ENCODE measurements around the gene ZGRF1.
"Not testable (repeated sequence)": the region's sequence is repeated elsewhere in the genome, so short reads cannot be mapped to it uniquely, and the experiment has no call there.

Gene ZGRF1

DNA sequence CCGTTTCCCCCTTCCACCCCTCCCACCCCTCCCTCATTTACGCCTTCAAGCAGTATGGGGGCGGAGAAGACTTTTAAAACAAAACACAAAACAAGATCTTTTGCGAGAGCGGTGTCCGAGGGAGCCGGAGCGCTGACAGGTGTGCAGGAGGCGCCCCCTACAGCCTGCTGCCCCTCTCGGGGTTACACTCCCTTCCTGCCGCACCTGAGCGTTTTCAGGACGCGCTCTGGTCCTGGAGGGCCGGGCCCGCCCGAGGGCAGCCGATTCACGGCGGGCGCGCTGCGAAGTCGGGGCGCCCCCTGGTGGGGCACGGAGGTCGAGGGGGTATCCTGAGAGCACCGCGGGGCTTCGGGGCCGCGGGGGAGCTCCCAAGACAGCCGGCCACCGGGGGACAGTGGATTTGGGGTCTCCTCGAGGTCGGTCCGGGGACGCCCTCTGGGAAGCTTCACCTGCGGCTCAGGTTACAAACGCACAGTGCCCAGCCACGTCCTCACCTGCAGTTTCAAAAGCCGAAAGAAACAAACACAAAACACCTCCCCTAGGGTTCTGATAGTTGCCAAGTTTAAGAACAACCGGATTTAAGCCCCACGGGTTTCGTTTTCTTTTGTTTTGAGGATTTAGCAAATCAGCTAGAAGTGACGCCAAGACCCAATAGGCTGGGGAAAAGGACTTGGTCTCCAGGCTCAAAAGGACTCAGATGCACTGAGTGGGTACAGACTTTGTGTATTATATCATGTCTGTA is 112.8 kb downstream of the ZGRF1 start:
- no peak overlapping the region for H3K27ac ChIP-seq (ENCODE audit: low read length)
- H3K9me3 ChIP-seq (ENCODE audit: control insufficient read depth in 2 of 2, low read length in 2 of 2), result peaks cover 6 to 9% of the 10 kb centered on the region in 2 donors
- H3K27me3 ChIP-seq (ENCODE audit: control insufficient read depth in 1 of 2, insufficient read depth in 2 of 2, low read length in 2 of 2), result peaks cover 46 to 62% of the 10 kb centered on the region in 2 donors
- peaks cover 10% of the 10 kb centered on the region for H3K4me1 ChIP-seq (ENCODE audit: control insufficient read depth, insufficient read depth, low read length)
- peak overlapping the region in 1 of 2 donors; percentile 48 for H3K4me3 ChIP-seq (ENCODE audit: low read length in 2 of 2)
- no peak overlapping the region for H3K9ac ChIP-seq (ENCODE audit: low read length in 2 of 2)
- H3K36me3 ChIP-seq (ENCODE audit: control insufficient read depth in 2 of 2, insufficient read depth in 2 of 2, low read length in 2 of 2), result no peaks in the 10 kb centered on the region

DNA sequence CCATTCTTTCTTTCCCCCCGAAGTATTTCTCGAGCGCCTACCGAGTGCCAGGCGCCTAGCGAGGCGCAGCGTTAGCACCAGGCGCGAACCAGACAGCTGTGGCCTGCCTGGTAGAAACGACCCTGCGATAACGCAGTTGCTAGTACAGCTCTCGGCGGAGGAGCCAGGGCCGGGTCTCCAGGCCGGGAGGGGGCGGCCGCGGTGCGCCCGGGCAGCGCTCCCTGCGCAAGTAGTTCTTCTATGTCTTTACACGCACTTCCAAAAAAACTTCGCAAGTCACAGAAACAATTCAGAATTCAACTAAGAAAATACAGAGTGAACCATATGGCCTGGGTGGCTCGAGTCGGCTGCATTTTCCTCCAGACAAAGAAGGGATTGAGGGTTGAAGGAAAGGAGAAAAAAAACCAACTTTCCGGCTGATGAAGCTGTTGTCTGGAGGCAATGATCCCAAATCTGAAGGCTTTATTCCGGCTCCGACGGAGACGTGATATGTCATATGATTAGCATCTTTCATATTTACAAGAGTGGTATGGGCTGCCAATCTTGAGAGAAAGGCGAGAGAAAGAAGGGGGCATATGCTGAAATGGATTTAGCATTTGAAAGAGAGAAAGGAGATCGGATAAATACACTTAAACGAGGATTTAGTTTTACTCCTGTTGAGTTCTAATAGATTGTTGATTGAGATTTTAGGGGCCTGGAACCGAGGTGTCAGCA is 113.5 kb downstream of the ZGRF1 start:
- Histone ChIP-seq H3K4me1 (ENCODE audit: control insufficient read depth, insufficient read depth, low read length) (peaks cover 10% of the 10 kb centered on the region), H3K9ac (ENCODE audit: low read length in 2 of 2) (no peak overlapping the region), H3K27me3 (ENCODE audit: control insufficient read depth in 1 of 2, insufficient read depth in 2 of 2, low read length in 2 of 2) (peaks cover 48 to 70% of the 10 kb centered on the region in 2 donors)

DNA sequence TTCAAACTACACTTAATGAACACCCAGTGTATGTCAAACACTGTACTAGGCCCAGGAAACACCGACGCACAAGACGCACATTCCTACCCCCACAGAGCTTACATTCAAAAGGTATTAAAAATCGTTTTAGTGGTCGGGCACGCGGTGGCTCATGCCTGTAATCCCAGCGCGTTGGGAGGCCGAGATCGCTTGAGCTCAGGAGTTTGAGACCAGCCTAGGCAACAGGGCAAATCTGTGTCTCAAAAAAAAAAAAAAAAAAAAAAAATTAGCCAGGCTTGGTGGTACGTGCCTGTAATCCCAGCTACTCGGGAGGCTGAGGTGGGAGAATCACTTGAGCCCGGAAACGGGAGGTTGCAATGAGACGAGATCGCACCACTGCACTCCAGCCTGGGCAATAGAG is 114.3 kb downstream of the ZGRF1 start:
- Histone ChIP-seq H3K4me1 (ENCODE audit: control insufficient read depth, insufficient read depth, low read length) (peaks cover 10% of the 10 kb centered on the region), H3K27me3 (ENCODE audit: control insufficient read depth in 1 of 2, insufficient read depth in 2 of 2, low read length in 2 of 2) (peaks cover 53 to 77% of the 10 kb centered on the region in 2 donors)
- H3K27ac ChIP-seq (ENCODE audit: low read length); H3K4me3 ChIP-seq (ENCODE audit: low read length in 2 of 2); H3K36me3 ChIP-seq (ENCODE audit: control insufficient read depth in 2 of 2, insufficient read depth in 2 of 2, low read length in 2 of 2); H3K9ac ChIP-seq (ENCODE audit: low read length in 2 of 2); H3K9me3 ChIP-seq (ENCODE audit: control insufficient read depth in 2 of 2, low read length in 2 of 2): not testable (repeated sequence)

More for the DNA sequence above, 113.5 kb downstream of the ZGRF1 start:
- Histone ChIP-seq H3K36me3 (ENCODE audit: control insufficient read depth in 2 of 2, insufficient read depth in 2 of 2, low read length in 2 of 2) (no peaks in the 10 kb centered on the region), H3K4me3 (ENCODE audit: low read length in 2 of 2) (peak overlapping the region in 1 of 2 donors; percentile 48), H3K9me3 (ENCODE audit: control insufficient read depth in 2 of 2, low read length in 2 of 2) (peaks cover 6 to 9% of the 10 kb centered on the region in 2 donors), H3K27ac (ENCODE audit: low read length) (no peak overlapping the region)

DNA sequence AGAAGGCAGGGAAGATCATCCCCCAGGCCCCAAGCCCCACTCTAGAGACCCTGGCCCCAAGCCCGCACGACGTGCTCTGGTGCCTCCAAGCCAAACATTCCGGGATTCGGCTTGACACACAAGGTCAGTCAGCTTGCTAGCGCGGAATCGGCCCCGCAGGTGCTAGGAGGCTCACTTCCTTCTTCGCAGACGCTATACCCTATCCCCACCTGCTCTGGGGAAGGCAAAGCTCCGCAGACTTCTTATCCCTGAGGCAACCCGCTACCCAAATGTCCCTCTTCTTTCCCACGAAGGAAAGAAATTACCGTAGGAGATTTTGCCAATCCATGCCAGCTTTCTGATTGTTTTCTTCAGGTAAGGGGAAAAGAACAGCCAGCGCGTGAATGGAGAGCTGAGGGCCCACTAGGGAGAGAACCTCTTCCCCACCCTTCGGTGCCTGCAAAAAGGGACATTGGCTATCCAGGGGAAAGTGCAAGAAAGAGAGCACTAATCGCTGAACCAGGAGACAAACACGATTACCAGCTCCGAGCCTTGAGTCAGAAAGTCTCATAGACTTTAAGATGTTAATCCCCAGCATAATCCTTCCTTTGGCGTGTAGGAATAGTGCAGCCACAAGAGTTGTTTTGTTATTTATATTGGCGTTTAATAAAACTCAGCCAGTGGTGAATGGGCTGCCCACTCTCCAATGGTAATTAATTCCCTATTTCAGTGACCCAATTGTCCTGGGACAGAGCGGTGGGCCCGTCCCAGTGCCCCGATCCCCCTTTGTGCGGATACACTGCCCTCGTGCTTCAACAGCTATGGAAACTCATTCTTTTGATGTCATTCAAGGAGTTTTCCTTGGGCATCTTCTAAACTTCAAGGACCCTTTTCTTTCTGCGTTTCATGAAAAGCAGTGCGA is 115.3 kb downstream of the ZGRF1 start:
- Histone ChIP-seq H3K9ac (ENCODE audit: low read length in 2 of 2) (no peak overlapping the region), H3K27me3 (ENCODE audit: control insufficient read depth in 1 of 2, insufficient read depth in 2 of 2, low read length in 2 of 2) (peaks cover 62 to 88% of the 10 kb centered on the region in 2 donors), H3K36me3 (ENCODE audit: control insufficient read depth in 2 of 2, insufficient read depth in 2 of 2, low read length in 2 of 2) (no peaks in the 10 kb centered on the region), H3K4me1 (ENCODE audit: control insufficient read depth, insufficient read depth, low read length) (peaks cover 18% of the 10 kb centered on the region), H3K9me3 (ENCODE audit: control insufficient read depth in 2 of 2, low read length in 2 of 2) (peaks cover 6 to 9% of the 10 kb centered on the region in 2 donors), H3K27ac (ENCODE audit: low read length) (no peak overlapping the region), H3K4me3 (ENCODE audit: low read length in 2 of 2) (no peak overlapping the region)

DNA sequence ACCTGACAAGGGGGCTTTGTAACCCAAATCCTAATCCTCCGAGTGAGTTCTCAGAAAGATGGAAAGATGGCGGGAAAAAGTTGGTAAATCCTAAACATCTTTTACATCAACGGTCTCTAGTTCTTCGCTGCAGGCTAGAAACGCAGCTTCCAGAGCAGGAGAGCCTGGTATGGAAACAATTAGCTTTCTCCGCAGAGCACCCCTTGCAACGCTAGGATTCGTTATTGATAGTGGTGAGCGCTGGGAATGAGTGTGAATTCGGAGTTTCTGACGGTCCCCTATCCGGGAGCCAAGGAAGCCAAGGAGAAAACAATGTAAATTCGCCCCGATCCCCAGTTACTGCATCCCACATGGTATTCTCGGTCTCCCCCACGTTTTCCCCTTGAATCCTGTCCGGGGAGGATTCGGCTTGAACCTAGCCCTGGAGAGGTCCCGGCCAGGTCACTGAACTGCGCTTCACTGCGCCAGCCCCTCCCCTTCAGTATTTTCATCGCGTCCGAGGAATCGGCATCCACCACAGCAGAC is 116.0 kb downstream of the ZGRF1 start:
- Histone ChIP-seq H3K27me3 (ENCODE audit: control insufficient read depth in 1 of 2, insufficient read depth in 2 of 2, low read length in 2 of 2) (peaks cover 62 to 95% of the 10 kb centered on the region in 2 donors), H3K4me3 (ENCODE audit: low read length in 2 of 2) (no peak overlapping the region), H3K9me3 (ENCODE audit: control insufficient read depth in 2 of 2, low read length in 2 of 2) (peaks cover 6 to 9% of the 10 kb centered on the region in 2 donors), H3K36me3 (ENCODE audit: control insufficient read depth in 2 of 2, insufficient read depth in 2 of 2, low read length in 2 of 2) (no peaks in the 10 kb centered on the region), H3K9ac (ENCODE audit: low read length in 2 of 2) (no peak overlapping the region), H3K4me1 (ENCODE audit: control insufficient read depth, insufficient read depth, low read length) (peaks cover 24% of the 10 kb centered on the region), H3K27ac (ENCODE audit: low read length) (no peak overlapping the region)

DNA sequence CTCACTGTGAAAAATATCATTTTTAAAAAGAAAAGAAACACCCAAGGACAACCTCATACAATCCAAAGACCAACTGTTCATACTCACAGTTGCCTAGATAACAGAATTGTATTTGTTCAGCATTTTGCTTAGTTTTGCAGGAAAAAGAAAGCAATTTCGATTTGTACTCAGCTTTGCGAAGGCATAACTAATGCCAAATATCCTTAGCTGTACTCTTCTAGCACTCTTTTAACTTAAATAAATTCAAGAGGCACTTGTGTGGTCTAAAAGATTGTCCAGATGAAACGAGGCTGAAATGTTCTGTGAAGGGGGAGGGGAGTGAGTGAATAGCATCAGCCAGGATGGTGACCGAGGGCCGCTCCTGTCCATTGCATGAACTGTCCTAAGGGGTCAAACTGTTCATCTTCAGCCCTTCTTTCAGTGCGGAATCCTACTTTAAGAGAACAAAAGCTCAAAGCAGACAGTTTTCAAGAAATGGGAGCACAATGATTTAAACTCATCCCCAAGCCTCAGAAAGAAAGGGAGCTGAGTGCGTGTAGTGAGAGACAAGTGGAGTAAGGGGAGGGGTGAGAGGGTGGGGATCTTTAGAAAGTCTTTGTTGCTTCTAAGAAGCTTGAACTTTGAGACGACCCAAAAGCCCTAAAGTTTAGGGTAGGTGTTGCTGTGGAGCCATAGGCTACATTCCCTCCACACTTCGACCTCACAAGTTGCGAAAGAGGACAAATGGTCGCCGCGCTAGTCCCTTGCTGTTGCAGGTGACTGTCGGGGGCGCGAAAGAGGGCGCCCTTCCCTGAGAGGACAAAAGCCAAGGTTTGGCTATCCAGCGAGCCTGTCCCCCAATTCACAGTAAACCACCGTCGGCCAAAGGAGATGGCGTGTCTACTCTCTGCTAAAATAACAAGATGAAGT is 116.8 kb downstream of the ZGRF1 start:
- peaks cover 31% of the 10 kb centered on the region for H3K4me1 ChIP-seq (ENCODE audit: control insufficient read depth, insufficient read depth, low read length)
- no peaks in the 10 kb centered on the region for H3K36me3 ChIP-seq (ENCODE audit: control insufficient read depth in 2 of 2, insufficient read depth in 2 of 2, low read length in 2 of 2)
- peaks cover 6 to 9% of the 10 kb centered on the region in 2 donors for H3K9me3 ChIP-seq (ENCODE audit: control insufficient read depth in 2 of 2, low read length in 2 of 2)
- no peak overlapping the region for H3K9ac ChIP-seq (ENCODE audit: low read length in 2 of 2)
- peaks cover 66 to 98% of the 10 kb centered on the region in 2 donors for H3K27me3 ChIP-seq (ENCODE audit: control insufficient read depth in 1 of 2, insufficient read depth in 2 of 2, low read length in 2 of 2)
- H3K27ac ChIP-seq (ENCODE audit: low read length), result no peak overlapping the region
- H3K4me3 ChIP-seq (ENCODE audit: low read length in 2 of 2), result no peak overlapping the region

DNA sequence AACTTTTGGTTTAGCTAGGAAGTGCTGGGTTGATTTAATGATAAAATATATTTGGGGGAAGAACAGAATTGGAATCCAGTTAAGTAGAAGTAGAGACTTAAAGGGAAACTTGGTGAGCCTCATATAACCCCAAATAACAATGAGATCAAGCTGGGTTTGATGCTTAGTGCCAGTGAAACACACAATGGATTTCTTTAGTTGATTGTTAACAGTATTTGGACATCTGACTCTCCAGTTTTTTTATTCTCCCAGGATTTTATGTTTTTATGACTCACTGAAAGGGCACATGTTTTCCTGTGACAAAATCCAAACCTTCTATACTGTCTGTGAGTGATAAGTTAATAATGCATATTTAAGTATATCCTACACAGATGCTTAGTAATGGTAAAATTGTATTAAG is 118.0 kb downstream of the ZGRF1 start:
- Histone ChIP-seq H3K36me3 (ENCODE audit: control insufficient read depth in 2 of 2, insufficient read depth in 2 of 2, low read length in 2 of 2) (no peaks in the 10 kb centered on the region), H3K9ac (ENCODE audit: low read length in 2 of 2) (no peak overlapping the region), H3K4me1 (ENCODE audit: control insufficient read depth, insufficient read depth, low read length) (peaks cover 34% of the 10 kb centered on the region), H3K4me3 (ENCODE audit: low read length in 2 of 2) (no peak overlapping the region), H3K27me3 (ENCODE audit: control insufficient read depth in 1 of 2, insufficient read depth in 2 of 2, low read length in 2 of 2) (peaks cover 67 to 99% of the 10 kb centered on the region in 2 donors), H3K27ac (ENCODE audit: low read length) (no peak overlapping the region), H3K9me3 (ENCODE audit: control insufficient read depth in 2 of 2, low read length in 2 of 2) (peaks cover 6 to 9% of the 10 kb centered on the region in 2 donors)

DNA sequence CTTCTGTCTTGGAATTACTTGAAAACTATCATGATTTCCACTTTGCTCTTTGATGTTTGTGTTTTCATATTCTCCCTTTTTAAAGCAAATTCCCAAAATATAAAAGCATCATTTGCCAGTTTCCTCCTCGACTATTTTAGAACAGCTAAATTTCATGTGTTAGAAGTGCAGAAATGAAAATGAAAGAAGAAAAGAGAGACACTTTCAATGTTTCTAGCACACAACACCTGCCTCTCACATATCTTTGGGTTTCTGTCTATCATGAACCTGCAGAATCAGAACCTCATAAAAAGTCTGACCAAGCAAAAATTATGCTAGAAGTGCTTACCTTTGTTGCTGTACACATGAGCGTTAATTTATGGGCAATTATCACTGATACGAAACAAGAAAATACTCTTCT is 118.8 kb downstream of the ZGRF1 start:
- H3K4me1 ChIP-seq (ENCODE audit: control insufficient read depth, insufficient read depth, low read length), result peaks cover 31% of the 10 kb centered on the region
- H3K9me3 ChIP-seq (ENCODE audit: control insufficient read depth in 2 of 2, low read length in 2 of 2), result peaks cover 5 to 6% of the 10 kb centered on the region in 2 donors
- peaks cover 66 to 99% of the 10 kb centered on the region in 2 donors for H3K27me3 ChIP-seq (ENCODE audit: control insufficient read depth in 1 of 2, insufficient read depth in 2 of 2, low read length in 2 of 2)

DNA sequence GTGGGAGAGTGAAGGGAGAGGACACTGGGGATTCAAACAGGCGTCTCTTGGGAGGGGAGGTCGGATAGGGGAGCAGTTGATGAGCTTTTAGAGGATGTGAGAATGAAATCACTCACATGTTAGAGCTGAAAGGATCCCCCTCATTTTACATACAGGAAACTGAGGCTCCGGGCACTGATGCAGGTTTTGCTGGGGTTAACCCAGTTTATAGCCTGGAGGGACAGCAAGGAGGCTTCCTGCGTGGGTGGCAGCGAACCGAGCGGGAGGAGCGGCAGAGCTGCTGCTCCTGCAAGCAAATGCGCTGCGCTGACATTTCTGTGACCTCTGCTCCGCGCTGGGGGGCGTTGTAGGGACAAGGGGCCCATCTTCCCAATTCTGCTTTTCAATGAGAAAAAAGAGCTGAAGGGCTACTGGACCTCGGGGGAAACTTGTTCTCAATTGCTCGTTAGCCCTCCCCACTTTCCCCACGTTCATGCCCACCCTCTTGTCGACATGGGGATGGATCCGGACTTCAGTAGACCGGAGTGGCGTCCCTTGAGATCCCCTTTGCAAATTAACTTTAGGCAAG is 119.6 kb downstream of the ZGRF1 start:
- Histone ChIP-seq H3K36me3 (ENCODE audit: control insufficient read depth in 2 of 2, insufficient read depth in 2 of 2, low read length in 2 of 2) (no peaks in the 10 kb centered on the region), H3K4me3 (ENCODE audit: low read length in 2 of 2) (peak overlapping the region in 1 of 2 donors; percentile 61), H3K27ac (ENCODE audit: low read length) (no peak overlapping the region), H3K27me3 (ENCODE audit: control insufficient read depth in 1 of 2, insufficient read depth in 2 of 2, low read length in 2 of 2) (peaks cover 61 to 99% of the 10 kb centered on the region in 2 donors), H3K9ac (ENCODE audit: low read length in 2 of 2) (no peak overlapping the region), H3K4me1 (ENCODE audit: control insufficient read depth, insufficient read depth, low read length) (peaks cover 31% of the 10 kb centered on the region), H3K9me3 (ENCODE audit: control insufficient read depth in 2 of 2, low read length in 2 of 2) (peaks cover 4 to 6% of the 10 kb centered on the region in 2 donors)

More for the DNA sequence above, 118.8 kb downstream of the ZGRF1 start:
- Histone ChIP-seq H3K4me3 (ENCODE audit: low read length in 2 of 2) (no peak overlapping the region), H3K27ac (ENCODE audit: low read length) (no peak overlapping the region), H3K9ac (ENCODE audit: low read length in 2 of 2) (no peak overlapping the region), H3K36me3 (ENCODE audit: control insufficient read depth in 2 of 2, insufficient read depth in 2 of 2, low read length in 2 of 2) (no peaks in the 10 kb centered on the region)
